ENCODE measurements around the gene MAEL.
A peak's percentile ranks its signal among the peaks of the same experiment; 100 is the strongest.

The MAEL gene

DNA sequence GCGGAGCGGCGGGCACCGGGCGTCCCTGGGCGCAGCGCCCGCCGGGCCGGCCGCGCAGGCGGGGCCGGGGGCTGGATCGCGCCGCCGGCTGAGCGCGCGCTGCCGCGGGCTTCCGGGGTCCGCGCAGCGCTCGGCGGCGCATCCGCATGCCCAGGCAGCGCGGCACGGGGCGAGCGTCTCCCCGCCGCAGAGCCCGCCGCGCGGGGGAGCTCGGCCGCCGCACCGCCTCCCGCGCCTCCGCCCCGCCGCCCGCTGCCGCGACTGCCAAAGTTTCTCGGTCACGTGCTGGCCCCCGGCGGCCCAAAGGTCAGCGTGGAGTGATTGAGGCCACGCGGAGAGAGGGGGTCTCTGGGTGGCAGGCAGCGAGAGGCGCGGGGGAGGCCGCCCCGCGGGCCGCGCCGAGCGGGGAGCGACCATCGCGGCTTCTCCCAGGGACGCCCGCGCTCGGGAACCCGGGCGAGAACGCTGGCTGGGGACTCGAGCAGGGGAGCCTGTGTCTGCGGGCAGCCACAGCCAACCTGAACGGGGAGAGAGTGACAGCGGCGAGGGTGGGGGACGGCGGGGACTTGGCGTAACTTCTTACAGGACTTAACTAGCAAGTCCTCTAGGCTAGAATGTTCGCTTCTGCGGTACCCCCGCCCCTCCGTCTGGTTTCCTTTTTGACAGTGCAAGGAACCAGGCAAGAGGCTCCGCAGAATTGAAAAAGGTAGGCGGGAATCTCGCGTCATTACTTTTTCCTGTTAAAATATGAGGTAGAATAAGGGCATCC, 13.5 kb upstream of the MAEL start, which contains the start of gene ILDR2:
TSS of gene ILDR2 (minus strand) at position 180 of the 769 bp plus-strand sequence. CDS start 272 bp downstream, outside the sequence.
- CTCF ChIA-PET: no interaction called here
- H3K4me3 ChIP-seq (ENCODE audit: low read depth, low read length): peak within 1 kb of the TSS; percentile 57
- no peak for DNase-seq (ENCODE audit: low read depth, low spot score)
- TF ChIP-seq, protein P1, sequence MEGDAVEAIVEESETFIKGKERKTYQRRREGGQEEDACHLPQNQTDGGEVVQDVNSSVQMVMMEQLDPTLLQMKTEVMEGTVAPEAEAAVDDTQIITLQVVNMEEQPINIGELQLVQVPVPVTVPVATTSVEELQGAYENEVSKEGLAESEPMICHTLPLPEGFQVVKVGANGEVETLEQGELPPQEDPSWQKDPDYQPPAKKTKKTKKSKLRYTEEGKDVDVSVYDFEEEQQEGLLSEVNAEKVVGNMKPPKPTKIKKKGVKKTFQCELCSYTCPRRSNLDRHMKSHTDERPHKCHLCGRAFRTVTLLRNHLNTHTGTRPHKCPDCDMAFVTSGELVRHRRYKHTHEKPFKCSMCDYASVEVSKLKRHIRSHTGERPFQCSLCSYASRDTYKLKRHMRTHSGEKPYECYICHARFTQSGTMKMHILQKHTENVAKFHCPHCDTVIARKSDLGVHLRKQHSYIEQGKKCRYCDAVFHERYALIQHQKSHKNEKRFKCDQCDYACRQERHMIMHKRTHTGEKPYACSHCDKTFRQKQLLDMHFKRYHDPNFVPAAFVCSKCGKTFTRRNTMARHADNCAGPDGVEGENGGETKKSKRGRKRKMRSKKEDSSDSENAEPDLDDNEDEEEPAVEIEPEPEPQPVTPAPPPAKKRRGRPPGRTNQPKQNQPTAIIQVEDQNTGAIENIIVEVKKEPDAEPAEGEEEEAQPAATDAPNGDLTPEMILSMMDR (IDR thresholded peaks at IDR 0.05; ENCODE audit: insufficient read depth, low read length, missing control alignments): no peak
- POLR2A ChIA-PET: no interaction called here

DNA sequence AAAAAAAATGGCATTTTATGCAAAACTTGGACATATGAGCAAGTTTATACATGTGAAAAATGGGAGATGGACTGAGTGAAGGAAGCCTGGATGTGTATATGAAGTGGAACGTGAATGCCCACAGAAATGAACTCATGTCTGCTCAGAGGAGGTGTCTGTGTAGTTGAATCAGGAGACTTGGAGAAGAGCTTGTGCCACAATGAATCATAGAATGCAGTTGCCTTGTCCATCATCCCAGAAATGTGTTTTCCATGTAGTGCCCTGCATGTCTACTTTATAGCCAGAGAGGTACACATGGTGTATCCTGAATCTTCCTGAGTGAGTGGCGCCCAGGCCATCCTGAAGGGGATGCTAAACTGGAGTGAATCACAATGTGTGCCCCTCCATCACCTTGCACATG, 11.1 kb upstream of the MAEL start:
- H3K4me3 ChIP-seq (ENCODE audit: low read depth, low read length): no peak overlapping the region
- ChIA-PET CTCF (no interaction called here), POLR2A (no interaction called here)
- DNase-seq (ENCODE audit: low read depth, low spot score): no peak
- TF ChIP-seq, protein P1 (IDR thresholded peaks at IDR 0.05; ENCODE audit: insufficient read depth, low read length, missing control alignments): no peak

DNA sequence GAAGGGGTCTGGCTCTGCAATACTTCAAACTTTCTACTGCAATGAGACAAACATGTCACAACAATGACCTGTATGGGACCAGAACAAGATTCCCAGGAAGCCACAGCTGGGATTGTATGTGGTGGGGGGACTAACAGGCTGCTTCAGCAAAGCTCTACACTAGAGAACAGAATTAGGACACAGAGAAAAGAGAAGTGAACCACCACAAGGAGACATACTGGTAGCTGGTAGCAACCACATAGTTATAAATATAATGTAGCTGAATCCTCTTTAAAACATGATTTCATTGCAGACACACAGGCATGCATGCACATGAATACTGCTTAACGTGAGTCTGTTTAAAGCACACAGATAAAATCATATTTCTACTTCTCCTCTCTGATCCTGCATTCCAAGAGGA, 10.3 kb upstream of the MAEL start:
- no peak for DNase-seq (ENCODE audit: low read depth, low spot score)
- TF ChIP-seq, protein P1 (IDR thresholded peaks at IDR 0.05; ENCODE audit: insufficient read depth, low read length, missing control alignments): no peak
- CTCF ChIA-PET: no interaction called here
- H3K4me3 ChIP-seq (ENCODE audit: low read depth, low read length): no peak overlapping the region
- POLR2A ChIA-PET: no interaction called here

DNA sequence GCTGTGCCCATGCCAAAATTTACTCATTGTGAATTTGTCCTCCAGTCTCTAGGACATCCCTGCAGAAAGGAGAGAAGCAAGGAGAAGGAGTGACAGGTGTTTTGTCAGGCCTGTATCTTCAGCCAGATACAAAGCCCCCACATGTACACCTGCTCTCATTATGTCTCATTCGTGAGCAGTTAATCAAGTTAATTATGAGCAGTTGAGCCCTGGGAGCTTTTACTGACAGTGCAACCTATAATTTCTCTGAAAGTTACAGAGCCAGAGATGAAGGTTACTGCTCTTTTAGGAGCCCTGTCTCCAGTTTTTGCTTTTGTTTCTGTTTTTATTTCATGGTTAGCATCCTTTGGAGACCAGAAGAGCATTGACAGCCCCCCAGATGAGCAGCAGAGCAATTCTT, 8.7 kb upstream of the MAEL start:
- H3K4me3 ChIP-seq (ENCODE audit: low read depth, low read length): no peak overlapping the region
- DNase-seq (ENCODE audit: low read depth, low spot score): no peak
- POLR2A ChIA-PET: no interaction called here
- CTCF ChIA-PET: interaction anchor here (0.6 kb wide), 1 partner anchor 8 kb away, joined by 3 read pairs; the partner anchor contains the start of gene MAEL
- TF ChIP-seq, protein P1 (IDR thresholded peaks at IDR 0.05; ENCODE audit: insufficient read depth, low read length, missing control alignments): no peak

DNA sequence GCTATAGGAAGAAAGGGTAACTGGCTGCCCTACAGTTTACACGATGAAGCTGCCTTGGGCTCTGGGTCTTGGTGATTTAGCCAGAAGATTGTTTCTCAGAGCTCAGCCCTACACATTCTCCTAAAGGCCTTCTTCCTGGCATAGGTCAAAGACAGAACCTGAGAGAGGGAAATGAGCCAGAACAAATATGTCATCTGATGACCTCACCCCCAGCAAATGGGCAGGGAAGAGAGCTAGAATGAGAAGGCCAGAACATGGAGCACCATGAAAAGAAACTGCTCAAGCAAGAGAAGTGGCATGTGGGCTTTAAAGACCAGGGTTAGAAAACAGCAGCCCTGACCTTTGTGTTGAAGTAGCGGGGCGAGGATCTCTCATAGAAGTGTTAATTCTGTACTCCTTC, 8.3 kb upstream of the MAEL start:
- no peak overlapping the region for H3K4me3 ChIP-seq (ENCODE audit: low read depth, low read length)
- POLR2A ChIA-PET: no interaction called here
- no peak for DNase-seq (ENCODE audit: low read depth, low spot score)
- TF ChIP-seq, protein P1 (IDR thresholded peaks at IDR 0.05; ENCODE audit: insufficient read depth, low read length, missing control alignments): no peak
- CTCF ChIA-PET: no interaction called here

DNA sequence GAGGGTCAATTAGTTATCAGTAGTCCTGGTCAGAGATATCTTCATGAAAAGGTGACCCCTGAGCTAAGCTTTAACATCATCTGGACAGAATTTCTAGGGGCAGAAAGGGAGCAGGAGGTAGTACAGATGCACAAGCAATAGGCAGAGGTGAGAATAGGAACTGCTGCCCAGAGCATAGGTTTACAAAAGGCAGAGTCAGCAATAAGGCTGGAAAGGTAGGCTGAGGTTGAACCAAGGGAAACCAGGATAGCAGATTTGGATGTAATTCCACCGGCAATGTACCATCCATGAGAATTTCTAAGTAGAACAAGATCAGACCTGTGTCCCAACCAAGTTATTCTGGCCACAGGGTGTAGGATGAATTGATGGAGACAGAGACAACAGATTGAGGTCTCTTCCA, 7.5 kb upstream of the MAEL start:
- H3K4me3 ChIP-seq (ENCODE audit: low read depth, low read length): no peak overlapping the region
- TF ChIP-seq, protein P1 (IDR thresholded peaks at IDR 0.05; ENCODE audit: insufficient read depth, low read length, missing control alignments): no peak
- DNase-seq (ENCODE audit: low read depth, low spot score): no peak
- POLR2A ChIA-PET: no interaction called here
- CTCF ChIA-PET: no interaction called here
